ENCODE results near the gene RUNX1.

DNA sequence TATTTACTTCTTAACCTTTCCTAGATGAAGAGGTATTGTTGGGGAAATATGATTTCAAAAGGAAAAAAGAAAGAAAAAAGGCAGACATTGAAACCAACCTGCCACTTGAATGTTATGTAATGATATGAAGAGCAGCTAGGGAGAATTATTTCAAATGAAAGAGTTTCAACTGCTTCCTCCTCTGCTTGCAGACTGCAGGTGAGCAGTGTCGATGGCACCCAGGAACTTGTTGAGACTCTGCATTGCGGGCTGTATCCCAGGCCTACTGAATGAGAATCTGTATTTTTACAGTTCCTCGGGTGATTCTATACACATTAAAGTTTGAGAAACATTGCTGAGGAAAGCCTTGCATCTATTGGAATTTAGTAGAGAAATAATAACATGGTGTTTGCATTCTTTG is 3.7 kb upstream of the RUNX1 start:
- TF ChIP-seq, protein P1, sequence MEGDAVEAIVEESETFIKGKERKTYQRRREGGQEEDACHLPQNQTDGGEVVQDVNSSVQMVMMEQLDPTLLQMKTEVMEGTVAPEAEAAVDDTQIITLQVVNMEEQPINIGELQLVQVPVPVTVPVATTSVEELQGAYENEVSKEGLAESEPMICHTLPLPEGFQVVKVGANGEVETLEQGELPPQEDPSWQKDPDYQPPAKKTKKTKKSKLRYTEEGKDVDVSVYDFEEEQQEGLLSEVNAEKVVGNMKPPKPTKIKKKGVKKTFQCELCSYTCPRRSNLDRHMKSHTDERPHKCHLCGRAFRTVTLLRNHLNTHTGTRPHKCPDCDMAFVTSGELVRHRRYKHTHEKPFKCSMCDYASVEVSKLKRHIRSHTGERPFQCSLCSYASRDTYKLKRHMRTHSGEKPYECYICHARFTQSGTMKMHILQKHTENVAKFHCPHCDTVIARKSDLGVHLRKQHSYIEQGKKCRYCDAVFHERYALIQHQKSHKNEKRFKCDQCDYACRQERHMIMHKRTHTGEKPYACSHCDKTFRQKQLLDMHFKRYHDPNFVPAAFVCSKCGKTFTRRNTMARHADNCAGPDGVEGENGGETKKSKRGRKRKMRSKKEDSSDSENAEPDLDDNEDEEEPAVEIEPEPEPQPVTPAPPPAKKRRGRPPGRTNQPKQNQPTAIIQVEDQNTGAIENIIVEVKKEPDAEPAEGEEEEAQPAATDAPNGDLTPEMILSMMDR (IDR thresholded peaks at IDR 0.05; ENCODE audit: low read depth, low read length), result no peak
- TF ChIP-seq EZH2phosphoT487 (IDR thresholded peaks at IDR 0.05; ENCODE audit: low read depth), result no peak
